ENCODE data around the gene CHRDL2.

GRCh38 chr11:74725701-74726100 lies 5.5 kb downstream of the CHRDL2 start:
- TF ChIP-seq CTCF (IDR thresholded peaks at IDR 0.05) (no peak), EZH2 (IDR thresholded peaks at IDR 0.05; ENCODE audit: borderline replicate concordance, insufficient read depth, low read depth, low read length, poor library complexity, severe bottlenecking) (no peak)
